Stimulated activated CD8-positive, alpha-beta memory T cell treated with anti-CD3 and anti-CD28 coated beads, Interleukin-15, amount 100 ng/mL, for 48 hours (primary cell): Measurements from ENCODE around the gene CGB2.
"Not testable (repeated sequence)": the region's sequence is repeated elsewhere in the genome, so short reads cannot be mapped to it uniquely, and the experiment has no call there.

ENCODE experiments used
- DNase-seq, 2 donors: peaks; one replicate each; pipeline ENCODE4 v3.0.0-alpha.2; 2020; ENCODE audit warnings: low read depth in 2 of 2

CGB2 gene

GRCh38 chr19:49038111-49038510 is 6.4 kb downstream of the CGB2 start:
- DNase-seq = not testable (repeated sequence)

- DNase-seq = not testable (repeated sequence)
Observed at GRCh38 chr19:49038557-49039276, 7.0 kb downstream of the CGB2 start.

GRCh38 chr19:49039736-49040135 is 8.0 kb downstream of the CGB2 start:
- DNase-seq = not testable (repeated sequence)

- no peak for DNase-seq
Observed at GRCh38 chr19:49042177-49042576, 10.5 kb downstream of the CGB2 start.

- DNase-seq = not testable (repeated sequence)
Observed at GRCh38 chr19:49042666-49043065, 11.0 kb downstream of the CGB2 start.

GRCh38 chr19:49043548-49043947 is 11.9 kb downstream of the CGB2 start, which contains the start of gene CGB5:
TSS of gene CGB5 (plus strand) at chr19:49043848. CDS start at chr19:49044210, 362 bp downstream.
- not testable (repeated sequence) for DNase-seq

GRCh38 chr19:49049011-49049410 is 17.3 kb downstream of the CGB2 start, which contains the start of gene CGB8:
TSS of gene CGB8 (minus strand) at chr19:49049111. CDS start at chr19:49048739, 372 bp downstream.
- DNase-seq = not testable (repeated sequence)

GRCh38 chr19:49049834-49050233 is 18.1 kb downstream of the CGB2 start:
- not testable (repeated sequence) for DNase-seq

- not testable (repeated sequence) for DNase-seq
Observed at GRCh38 chr19:49050376-49051033, 18.8 kb downstream of the CGB2 start.

GRCh38 chr19:49056101-49056901 is 24.6 kb downstream of the CGB2 start:
- peak; percentile 34 to 48 for DNase-seq

- DNase-seq = not testable (repeated sequence)
Observed at GRCh38 chr19:49056902-49057596, 25.4 kb downstream of the CGB2 start.

- no peak for DNase-seq
Observed at GRCh38 chr19:49057636-49058234, 26.0 kb downstream of the CGB2 start, which contains the start of gene CGB7. TSS of gene CGB7 (minus strand) at chr19:49057749. CDS start at chr19:49055375, 2,374 bp downstream.

- DNase-seq = no peak
Observed at GRCh38 chr19:49058562-49058961, 26.9 kb downstream of the CGB2 start.

GRCh38 chr19:49059053-49059452 is 27.4 kb downstream of the CGB2 start:
- DNase-seq = no peak

- DNase-seq = no peak
Observed at GRCh38 chr19:49061000-49061399, 29.3 kb downstream of the CGB2 start.

GRCh38 chr19:49061445-49061844 is 29.8 kb downstream of the CGB2 start:
- DNase-seq = no peak

- DNase-seq = no peak
Observed at GRCh38 chr19:49064029-49064629, 32.4 kb downstream of the CGB2 start.

GRCh38 chr19:49064768-49065611 is 33.3 kb downstream of the CGB2 start, which contains the start of gene NTF4:
TSS of gene NTF4 (minus strand) at chr19:49064818. CDS start at chr19:49061997, 2,821 bp downstream.
- no peak for DNase-seq

- no peak for DNase-seq
Observed at GRCh38 chr19:49065905-49066512, 34.3 kb downstream of the CGB2 start.
